A549 treated with CORT108297 at 1 μM for 4 hours (cell line): ENCODE data around the gene ALPG. TPM values are rescaled to one million over a fixed set of nuclear protein-coding genes. Genes with fewer than 3 reads are reported as not detected.

Source experiments
- total RNA-seq: library from RNA; stranded (reverse); fragments of 200-300 nt; extraction: Qiagen RNA extraction; gene quantifications from 5 replicates; pipeline ENCODE4 v1.2.3, GENCODE V29; 2022

Gene ALPG
- total RNA-seq = 0.12 to 0.22 TPM (median 0.16 TPM) in 5 replicates

DNA sequence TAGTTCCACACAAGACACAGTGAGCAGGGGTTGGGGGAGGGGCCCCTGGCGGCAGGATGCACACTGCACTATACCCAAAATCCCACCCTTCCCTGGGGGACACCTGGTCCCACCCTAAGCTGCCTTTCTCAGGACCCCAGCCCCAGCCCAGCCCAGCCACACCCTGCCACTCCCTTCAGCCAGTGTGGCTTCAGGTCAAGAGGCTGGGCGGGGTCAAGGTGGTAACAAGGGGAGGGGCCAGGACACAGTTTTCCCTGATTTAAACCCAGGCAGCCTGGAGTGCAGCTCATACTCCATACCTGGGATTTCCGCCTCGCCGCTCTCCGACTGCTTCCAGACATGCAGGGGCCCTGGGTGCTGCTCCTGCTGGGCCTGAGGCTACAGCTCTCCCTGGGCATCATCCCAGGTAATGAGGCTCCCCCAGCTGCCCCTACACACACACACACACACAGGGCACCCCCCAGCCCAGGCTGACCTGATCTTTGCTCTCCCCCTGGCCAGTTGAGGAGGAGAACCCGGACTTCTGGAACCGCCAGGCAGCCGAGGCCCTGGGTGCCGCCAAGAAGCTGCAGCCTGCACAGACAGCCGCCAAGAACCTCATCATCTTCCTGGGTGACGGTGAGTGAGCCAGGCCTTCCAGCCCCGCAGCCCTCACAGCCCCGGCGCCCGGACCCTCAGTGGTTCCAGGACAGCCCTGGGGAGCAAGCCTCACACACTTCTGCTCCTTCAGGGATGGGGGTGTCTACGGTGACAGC, at the start of gene ALPG:
TSS of gene ALPG (plus strand) at position 289 of the 755 bp plus-strand sequence. CDS start at position 340, 51 bp downstream.

DNA sequence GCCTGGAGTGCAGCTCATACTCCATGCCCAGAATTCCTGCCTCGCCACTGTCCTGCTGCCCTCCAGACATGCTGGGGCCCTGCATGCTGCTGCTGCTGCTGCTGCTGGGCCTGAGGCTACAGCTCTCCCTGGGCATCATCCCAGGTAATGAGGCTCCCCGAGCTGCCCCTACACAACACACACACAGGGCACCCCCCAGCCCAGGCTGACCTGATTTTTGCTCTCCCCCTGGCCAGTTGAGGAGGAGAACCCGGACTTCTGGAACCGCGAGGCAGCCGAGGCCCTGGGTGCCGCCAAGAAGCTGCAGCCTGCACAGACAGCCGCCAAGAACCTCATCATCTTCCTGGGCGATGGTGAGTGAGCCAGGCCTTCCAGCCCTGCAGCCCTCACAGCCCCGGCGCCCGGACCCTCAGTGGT, 27.9 kb upstream of the ALPG start, which contains the start of gene ALPP:
TSS of gene ALPP (plus strand) at position 17 of the 417 bp plus-strand sequence. CDS start at position 69, 52 bp downstream.

GRCh38 chr2:232455426-232456255, 49.0 kb downstream of the ALPG start, which contains the start of gene ALPI:
ALPI (plus strand) TSS chr2:232456153; CDS start chr2:232456200, 47 bp downstream.

Other genes with a start within 250 kb of the ALPG start
- gene ALPP, start 28.1 kb upstream of the ALPG start, total RNA-seq = 0.59 to 0.81 TPM (median 0.74 TPM) in 5 replicates
- not detected in 5 replicates for gene ALPI, start 49.3 kb downstream of the ALPG start, total RNA-seq
- gene ECEL1, start 81.0 kb downstream of the ALPG start, total RNA-seq = 0.12 to 0.27 TPM (median 0.14 TPM) in 5 replicates
- 0.07 to 0.22 TPM (median 0.15 TPM) in 5 replicates for gene PRSS56, start 113.5 kb downstream of the ALPG start, total RNA-seq
- not detected in 5 replicates for gene CHRND, start 119.3 kb downstream of the ALPG start, total RNA-seq
- not detected in 5 replicates for gene CHRNG, start 132.8 kb downstream of the ALPG start, total RNA-seq
- 4.5 to 5.3 TPM (median 5.0 TPM) in 5 replicates for gene TIGD1, start 143.7 kb downstream of the ALPG start, total RNA-seq
- gene EIF4E2, start 143.8 kb downstream of the ALPG start, total RNA-seq = 83.6 to 240 TPM (median 88.2 TPM) in 5 replicates
- 1.9 to 2.9 TPM (median 2.5 TPM) in 5 replicates for gene EFHD1, start 226.8 kb downstream of the ALPG start, total RNA-seq